ENCODE data around the gene CCDC194. TPM values are rescaled to one million over a fixed set of nuclear protein-coding genes. Genes with fewer than 3 reads are reported as not detected.

The CCDC194 gene
- total RNA-seq, 1 experiment from 2014 or later = not detected

DNA sequence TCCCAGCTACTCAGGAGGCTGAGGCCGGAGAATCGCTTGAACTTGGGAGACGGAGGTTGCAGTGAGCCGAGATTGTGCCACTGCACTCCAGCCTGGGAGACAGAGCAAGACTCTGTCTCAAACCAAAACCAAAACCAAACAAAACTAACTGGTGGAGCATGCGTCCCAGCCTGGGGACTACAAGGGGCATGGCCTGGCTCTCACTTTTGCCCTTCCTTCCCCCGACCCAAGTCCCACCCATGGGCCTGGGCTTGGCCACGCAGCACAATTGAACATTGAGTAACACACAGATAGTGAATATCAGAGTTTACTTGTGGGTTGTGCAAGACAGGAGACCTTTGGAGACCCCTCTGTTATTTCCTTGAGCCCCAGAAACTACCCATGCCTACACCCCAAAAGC lies 41.2 kb upstream of the CCDC194 start:
- no peaks in the 10 kb centered on the region for H3K9me3 Mint-ChIP-seq (ENCODE audit: low read depth, unreplicated experiment)
- intact Hi-C loops (cut with micrococcal nuclease; ENCODE audit: unreplicated experiment) = no loop called here

GRCh38 chr19:17431417-17431816 lies 37.4 kb upstream of the CCDC194 start:
- BruUV-seq (replicated peaks) = no TSS peak
- H3K27ac Mint-ChIP-seq (ENCODE audit: unreplicated experiment) = no peak overlapping the region
- TF ChIP-seq, protein P1, sequence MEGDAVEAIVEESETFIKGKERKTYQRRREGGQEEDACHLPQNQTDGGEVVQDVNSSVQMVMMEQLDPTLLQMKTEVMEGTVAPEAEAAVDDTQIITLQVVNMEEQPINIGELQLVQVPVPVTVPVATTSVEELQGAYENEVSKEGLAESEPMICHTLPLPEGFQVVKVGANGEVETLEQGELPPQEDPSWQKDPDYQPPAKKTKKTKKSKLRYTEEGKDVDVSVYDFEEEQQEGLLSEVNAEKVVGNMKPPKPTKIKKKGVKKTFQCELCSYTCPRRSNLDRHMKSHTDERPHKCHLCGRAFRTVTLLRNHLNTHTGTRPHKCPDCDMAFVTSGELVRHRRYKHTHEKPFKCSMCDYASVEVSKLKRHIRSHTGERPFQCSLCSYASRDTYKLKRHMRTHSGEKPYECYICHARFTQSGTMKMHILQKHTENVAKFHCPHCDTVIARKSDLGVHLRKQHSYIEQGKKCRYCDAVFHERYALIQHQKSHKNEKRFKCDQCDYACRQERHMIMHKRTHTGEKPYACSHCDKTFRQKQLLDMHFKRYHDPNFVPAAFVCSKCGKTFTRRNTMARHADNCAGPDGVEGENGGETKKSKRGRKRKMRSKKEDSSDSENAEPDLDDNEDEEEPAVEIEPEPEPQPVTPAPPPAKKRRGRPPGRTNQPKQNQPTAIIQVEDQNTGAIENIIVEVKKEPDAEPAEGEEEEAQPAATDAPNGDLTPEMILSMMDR (IDR thresholded peaks at IDR 0.05; ENCODE audit: unreplicated experiment) = no peak
- no peaks in the 10 kb centered on the region for H3K36me3 Mint-ChIP-seq (ENCODE audit: insufficient read depth, unreplicated experiment)
- no peaks in the 10 kb centered on the region for H3K9me3 Mint-ChIP-seq (ENCODE audit: low read depth, unreplicated experiment)
- no peak for DNase-seq
- intact Hi-C loops (cut with micrococcal nuclease; ENCODE audit: unreplicated experiment) = no loop called here
- no peaks in the 10 kb centered on the region for H3K4me1 Mint-ChIP-seq (ENCODE audit: low read depth, unreplicated experiment)
- no peak overlapping the region for H3K4me3 Mint-ChIP-seq (ENCODE audit: low read depth, unreplicated experiment)
- no peaks in the 10 kb centered on the region for H3K27me3 Mint-ChIP-seq (ENCODE audit: unreplicated experiment)
- CTCF ChIA-PET = no interaction called here

More for the DNA sequence above, 41.2 kb upstream of the CCDC194 start:
- Mint-ChIP-seq H3K27me3 (ENCODE audit: unreplicated experiment) (peaks cover 17% of the 10 kb centered on the region), H3K27ac (ENCODE audit: unreplicated experiment) (no peak overlapping the region), H3K36me3 (ENCODE audit: insufficient read depth, unreplicated experiment) (no peaks in the 10 kb centered on the region), H3K4me3 (ENCODE audit: low read depth, unreplicated experiment) (no peak overlapping the region), H3K4me1 (ENCODE audit: low read depth, unreplicated experiment) (no peaks in the 10 kb centered on the region)
- CTCF ChIA-PET = no interaction called here
- BruUV-seq (replicated peaks) = no TSS peak
- TF ChIP-seq, protein P1 (IDR thresholded peaks at IDR 0.05; ENCODE audit: unreplicated experiment) = no peak
- no peak for DNase-seq

DNA sequence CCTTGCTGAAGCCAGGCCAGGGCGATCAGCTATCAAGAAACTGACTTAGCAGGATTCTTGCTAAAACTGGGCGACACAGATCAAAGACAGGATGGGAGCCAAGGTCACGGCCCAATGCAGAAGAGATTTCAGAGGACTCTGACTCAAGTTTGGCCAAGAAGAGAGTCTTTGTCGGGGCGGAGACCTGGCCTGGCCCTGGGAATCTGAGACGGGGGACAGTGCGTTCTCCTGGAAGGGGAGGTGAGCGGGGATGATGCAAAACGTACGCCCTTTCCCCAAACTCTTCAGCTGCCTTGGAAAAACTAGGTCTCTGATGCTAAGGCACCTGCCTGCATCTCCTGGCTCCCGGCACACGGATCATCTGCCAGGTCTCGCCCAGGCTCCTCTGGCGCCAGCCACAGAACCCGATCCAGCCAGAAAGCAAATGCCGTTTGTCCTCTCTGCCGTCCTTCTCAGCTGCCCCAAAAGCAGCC lies 35.7 kb upstream of the CCDC194 start:
- no peaks in the 10 kb centered on the region for H3K27me3 Mint-ChIP-seq (ENCODE audit: unreplicated experiment)
- H3K4me3 Mint-ChIP-seq (ENCODE audit: low read depth, unreplicated experiment) = no peak overlapping the region
- no peak overlapping the region for H3K27ac Mint-ChIP-seq (ENCODE audit: unreplicated experiment)
- no peak for DNase-seq
- no peaks in the 10 kb centered on the region for H3K4me1 Mint-ChIP-seq (ENCODE audit: low read depth, unreplicated experiment)
- CTCF ChIA-PET = interaction anchor here (0.6 to 1.5 kb wide), 3 partner anchors 10 to 319 kb away, joined by 3 to 5 read pairs (median 3); partner anchors contain the start of genes DDA1 and MVB12A
- intact Hi-C loops (cut with micrococcal nuclease; ENCODE audit: unreplicated experiment) = no loop called here
- no TSS peak for BruUV-seq (replicated peaks)
- no peaks in the 10 kb centered on the region for H3K36me3 Mint-ChIP-seq (ENCODE audit: insufficient read depth, unreplicated experiment)
- TF ChIP-seq, protein P1 (IDR thresholded peaks at IDR 0.05; ENCODE audit: unreplicated experiment) = no peak
- no peaks in the 10 kb centered on the region for H3K9me3 Mint-ChIP-seq (ENCODE audit: low read depth, unreplicated experiment)

GRCh38 chr19:17424743-17425365 lies 30.9 kb upstream of the CCDC194 start:
- Mint-ChIP-seq H3K27me3 (ENCODE audit: unreplicated experiment) (no peaks in the 10 kb centered on the region), H3K36me3 (ENCODE audit: insufficient read depth, unreplicated experiment) (peaks cover 13% of the 10 kb centered on the region), H3K27ac (ENCODE audit: unreplicated experiment) (no peak overlapping the region), H3K9me3 (ENCODE audit: low read depth, unreplicated experiment) (no peaks in the 10 kb centered on the region), H3K4me1 (ENCODE audit: low read depth, unreplicated experiment) (no peaks in the 10 kb centered on the region), H3K4me3 (ENCODE audit: low read depth, unreplicated experiment) (no peak overlapping the region)
- CTCF ChIA-PET = no interaction called here
- no peak for DNase-seq
- intact Hi-C loops (cut with micrococcal nuclease; ENCODE audit: unreplicated experiment) = no loop called here
- TF ChIP-seq, protein P1 (IDR thresholded peaks at IDR 0.05; ENCODE audit: unreplicated experiment) = no peak
- BruUV-seq (replicated peaks) = no TSS peak
